ENCODE results near the gene UGT2B17. TPM values are rescaled to one million over a fixed set of nuclear protein-coding genes. Genes with fewer than 3 reads are reported as not detected.
"Not testable (repeated sequence)": the region's sequence is repeated elsewhere in the genome, so short reads cannot be mapped to it uniquely, and the experiment has no call there.

The UGT2B17 gene
- total RNA-seq, 2 donors from 2014 or later: not detected

DNA sequence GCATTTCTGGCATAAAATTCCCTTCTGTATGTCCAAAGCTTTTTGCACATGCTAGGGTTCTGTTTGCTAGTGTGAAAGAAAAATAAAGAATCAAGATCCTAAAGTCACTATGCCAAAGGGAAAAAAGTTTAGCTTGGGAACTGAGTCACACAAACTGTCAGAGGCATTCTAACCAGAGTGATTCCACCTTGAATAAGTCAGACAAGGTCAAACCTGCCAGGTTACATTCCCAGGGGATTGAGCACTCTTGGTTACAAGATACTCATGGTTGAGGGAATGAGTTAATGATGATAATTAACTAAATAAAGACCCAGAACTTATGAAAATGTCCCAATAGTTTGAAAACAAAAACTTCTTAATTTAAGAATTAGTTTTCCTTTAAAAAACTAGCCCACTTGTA is 13.7 kb upstream of the UGT2B17 start:
- DNase-seq (ENCODE audit: low spot score): no peak
- no peaks in the 10 kb centered on the region for H3K27me3 ChIP-seq
- H3K4me1 ChIP-seq: no peaks in the 10 kb centered on the region
- no peaks in the 10 kb centered on the region for H3K9me3 ChIP-seq
- H3K36me3 ChIP-seq: no peaks in the 10 kb centered on the region
- no peak for TF ChIP-seq CTCF (IDR thresholded peaks at IDR 0.05)
- H3K27ac ChIP-seq: no peak overlapping the region
- H3K4me3 ChIP-seq: no peak overlapping the region

DNA sequence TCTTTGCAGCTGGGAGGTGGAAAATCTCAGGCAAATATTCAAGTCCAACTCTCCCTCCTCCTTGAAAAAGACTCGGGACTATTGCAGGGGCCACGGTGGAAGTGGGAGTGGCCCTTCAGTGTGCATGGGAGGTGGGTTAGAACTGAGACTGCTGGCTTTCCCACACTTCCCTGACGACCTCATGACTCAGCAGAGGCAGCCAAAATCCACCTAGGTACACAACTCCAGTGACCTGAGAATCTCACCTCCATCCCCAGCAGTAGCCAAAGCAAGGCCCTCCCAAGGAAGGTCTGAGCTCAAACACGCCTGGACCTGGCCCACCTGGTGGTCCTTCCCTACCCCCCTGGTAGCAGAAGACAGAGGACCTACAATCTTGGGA is 6.2 kb upstream of the UGT2B17 start:
- H3K27me3 ChIP-seq: no peaks in the 10 kb centered on the region
- no peak for DNase-seq (ENCODE audit: low spot score)
- H3K9me3 ChIP-seq: no peaks in the 10 kb centered on the region
- no peaks in the 10 kb centered on the region for H3K4me1 ChIP-seq
- no peak overlapping the region for H3K4me3 ChIP-seq
- H3K36me3 ChIP-seq: no peaks in the 10 kb centered on the region
- TF ChIP-seq CTCF (IDR thresholded peaks at IDR 0.05): no peak
- H3K27ac ChIP-seq: no peak overlapping the region

- H3K4me1 ChIP-seq: no peaks in the 10 kb centered on the region
- H3K36me3 ChIP-seq: no peaks in the 10 kb centered on the region
- H3K27me3 ChIP-seq: no peaks in the 10 kb centered on the region
- no peak for TF ChIP-seq CTCF (IDR thresholded peaks at IDR 0.05)
- no peaks in the 10 kb centered on the region for H3K9me3 ChIP-seq
- no peak overlapping the region for H3K4me3 ChIP-seq
- no peak overlapping the region for H3K27ac ChIP-seq
- DNase-seq (ENCODE audit: low spot score): no peak
Measured at GRCh38 chr4:68581383-68582338, 5.5 kb upstream of the UGT2B17 start.

GRCh38 chr4:68577590-68577989 is 1.5 kb upstream of the UGT2B17 start:
- H3K36me3 ChIP-seq: no peaks in the 10 kb centered on the region
- H3K4me3 ChIP-seq: no peak overlapping the region
- no peaks in the 10 kb centered on the region for H3K4me1 ChIP-seq
- H3K27ac ChIP-seq: no peak overlapping the region
- TF ChIP-seq CTCF (IDR thresholded peaks at IDR 0.05): no peak
- H3K9me3 ChIP-seq: no peaks in the 10 kb centered on the region
- DNase-seq (ENCODE audit: low spot score): no peak
- H3K27me3 ChIP-seq: no peaks in the 10 kb centered on the region

GRCh38 chr4:68575636-68576035 is 486 bp downstream of the UGT2B17 start:
- H3K4me1 ChIP-seq; H3K4me3 ChIP-seq; DNase-seq (ENCODE audit: low spot score); H3K36me3 ChIP-seq; H3K27me3 ChIP-seq; H3K27ac ChIP-seq; H3K9me3 ChIP-seq: not testable (repeated sequence)

DNA sequence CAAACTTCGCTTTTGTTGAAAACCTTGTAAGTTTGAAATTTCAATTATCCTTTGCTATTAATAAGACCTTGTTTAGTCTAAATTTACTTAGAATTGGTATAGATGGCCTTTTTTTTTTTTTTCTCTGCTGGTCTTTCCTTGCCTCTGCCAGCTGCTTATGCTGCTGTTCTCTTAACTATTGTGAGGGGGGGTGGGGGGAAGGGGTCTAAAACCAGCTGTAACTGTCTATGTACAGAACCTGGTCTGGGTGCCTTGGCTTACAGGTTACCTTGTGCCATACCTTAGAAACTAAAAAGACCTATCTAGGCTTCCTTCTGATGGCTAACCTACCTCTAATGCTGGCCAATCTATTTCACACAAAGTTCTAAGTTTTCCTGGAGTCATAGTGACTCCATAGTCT is 1.0 kb downstream of the UGT2B17 start:
- Histone ChIP-seq H3K27ac (no peak overlapping the region), H3K9me3 (no peaks in the 10 kb centered on the region), H3K36me3 (no peaks in the 10 kb centered on the region), H3K4me3 (no peak overlapping the region), H3K27me3 (no peaks in the 10 kb centered on the region), H3K4me1 (no peaks in the 10 kb centered on the region)
- TF ChIP-seq CTCF (IDR thresholded peaks at IDR 0.05): no peak
- DNase-seq (ENCODE audit: low spot score): no peak
